ENCODE results near the gene COASY. TPM values are rescaled to one million over a fixed set of nuclear protein-coding genes. Genes with fewer than 3 reads are reported as not detected.

The COASY gene
- total RNA-seq, 2 donors from 2014 or later = 24.1 to 60.6 TPM

DNA sequence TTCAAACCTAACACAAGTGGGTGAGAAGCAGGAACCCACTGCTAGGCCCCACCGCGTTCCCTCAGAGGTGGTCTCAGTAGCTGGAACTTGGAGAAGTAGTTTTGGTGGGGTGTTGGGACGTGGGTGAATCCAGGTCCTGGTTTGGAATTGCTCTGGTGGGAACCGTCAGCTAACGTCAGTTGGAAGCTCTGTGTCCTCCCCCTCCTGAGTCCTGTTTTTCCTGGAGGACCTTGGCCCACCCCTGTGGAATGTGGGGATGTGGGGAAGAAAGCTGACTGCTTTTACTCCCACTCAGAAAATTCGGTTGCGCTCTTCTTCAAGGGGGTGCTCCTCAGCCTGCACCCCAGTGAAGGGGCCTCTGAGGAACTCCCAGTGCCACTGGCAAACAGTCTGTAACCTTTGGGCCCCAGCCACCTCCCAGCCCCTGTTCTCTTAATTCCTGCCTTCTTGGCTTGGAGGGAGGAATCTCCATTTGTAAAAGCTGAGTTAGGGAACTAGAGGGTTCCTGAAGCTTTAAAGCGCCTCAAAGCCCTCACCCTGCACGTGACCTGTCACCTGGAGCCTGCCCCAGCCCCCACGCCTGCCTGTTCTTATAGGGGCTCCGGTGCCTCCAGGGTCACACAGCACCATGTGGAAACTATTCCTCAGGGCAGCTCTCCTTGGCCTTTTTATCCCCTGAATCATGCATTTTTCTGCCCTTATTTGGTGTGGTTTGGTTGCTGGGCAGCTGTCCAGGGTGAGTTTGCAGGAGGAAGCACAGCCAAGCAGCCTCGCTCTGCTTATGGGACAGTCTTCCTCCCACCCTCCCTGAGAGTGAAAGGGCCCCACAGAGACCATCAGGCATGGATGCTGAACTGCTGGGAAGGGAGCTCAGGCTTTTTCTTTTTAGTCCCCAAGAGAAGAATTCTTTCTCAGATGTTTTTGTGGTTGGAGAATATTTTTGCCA lies 42.1 kb upstream of the COASY start:
- 54 to 60% methylated on average over 12 of the region's 12 CpGs for WGBS, 2 donors

GRCh38 chr17:42520540-42520951 lies 41.4 kb upstream of the COASY start:
- H3K4me1 ChIP-seq = peaks cover 40% of the 10 kb centered on the region
- no peak overlapping the region for H3K4me3 ChIP-seq
- H3K27ac ChIP-seq = peak overlapping the region; percentile 19 to 80 (median 70)
- ATAC-seq = no peak
- WGBS, 2 donors = 62 to 69% methylated on average over 9 of the region's 9 CpGs
- intact Hi-C loops (cut with DNase I) = no loop called here
- no peaks in the 10 kb centered on the region for H3K36me3 ChIP-seq (replicated peaks in 1 of 2; ENCODE audit: insufficient read depth in 1 of 2, low read depth in 2 of 2)
- TF ChIP-seq CTCF (IDR thresholded peaks at IDR 0.05) (no peak), POLR2A (IDR thresholded peaks at IDR 0.05) (no peak)
- H3K27me3 ChIP-seq = no peaks in the 10 kb centered on the region
- no peaks in the 10 kb centered on the region for H3K9me3 ChIP-seq
- DNase-seq = peak in 1 of 4 donors; percentile 36

More for the DNA sequence above, 42.1 kb upstream of the COASY start:
- intact Hi-C loops (cut with DNase I) = loop anchor here (10.0 kb wide), 1 partner anchor 205 kb away; no protein-coding TSS in a partner anchor
- Histone ChIP-seq H3K27ac (peak overlapping the region; percentile 44 to 80 (median 70)), H3K36me3 (replicated peaks in 1 of 2; ENCODE audit: insufficient read depth in 1 of 2, low read depth in 2 of 2) (no peaks in the 10 kb centered on the region), H3K4me3 (no peak overlapping the region), H3K27me3 (no peaks in the 10 kb centered on the region), H3K4me1 (peaks cover 40% of the 10 kb centered on the region), H3K9me3 (no peaks in the 10 kb centered on the region)
- TF ChIP-seq POLR2A (IDR thresholded peaks at IDR 0.05) = peak in 1 of 3 donors; percentile 7
- no peak for TF ChIP-seq CTCF (IDR thresholded peaks at IDR 0.05)
- ATAC-seq (peak; percentile 59), DNase-seq (peak; percentile 64 to 81 (median 74))

- Histone ChIP-seq H3K27ac (peak overlapping the region; percentile 8 to 80 (median 70)), H3K27me3 (no peaks in the 10 kb centered on the region), H3K9me3 (no peaks in the 10 kb centered on the region), H3K4me1 (peaks cover 40% of the 10 kb centered on the region), H3K36me3 (replicated peaks in 1 of 2; ENCODE audit: insufficient read depth in 1 of 2, low read depth in 2 of 2) (no peaks in the 10 kb centered on the region), H3K4me3 (no peak overlapping the region)
- DNase-seq (no peak), ATAC-seq (no peak)
- intact Hi-C loops (cut with DNase I) = no loop called here
- WGBS, 2 donors = 69 to 83% methylated on average over 8 of the region's 8 CpGs
- TF ChIP-seq POLR2A (IDR thresholded peaks at IDR 0.05) (no peak), CTCF (IDR thresholded peaks at IDR 0.05) (no peak)
Observed at GRCh38 chr17:42521036-42521435, 40.9 kb upstream of the COASY start.

- Histone ChIP-seq H3K36me3 (replicated peaks in 1 of 2; ENCODE audit: insufficient read depth in 1 of 2, low read depth in 2 of 2) (no peaks in the 10 kb centered on the region), H3K9me3 (no peaks in the 10 kb centered on the region), H3K4me3 (no peak overlapping the region), H3K27ac (peak overlapping the region in 1 of 4 donors; percentile 76), H3K27me3 (no peaks in the 10 kb centered on the region), H3K4me1 (peaks cover 40% of the 10 kb centered on the region)
- no peak for ATAC-seq
- no peak for TF ChIP-seq CTCF (IDR thresholded peaks at IDR 0.05)
- no peak for TF ChIP-seq POLR2A (IDR thresholded peaks at IDR 0.05)
- intact Hi-C loops (cut with DNase I) = no loop called here
- DNase-seq = no peak
- 82 to 90% methylated on average over 8 to 10 of the region's 11 CpGs for WGBS, 2 donors
Observed at GRCh38 chr17:42521666-42522262, 40.2 kb upstream of the COASY start.
